Vagina (tissue), 2 donors: ENCODE measurements around the gene C10orf88. TPM values are rescaled to one million over a fixed set of nuclear protein-coding genes. Genes with fewer than 3 reads are reported as not detected.
A peak's percentile ranks its signal among the peaks of the same experiment; 100 is the strongest.

Experiments
- DNase-seq, 2 donors: peaks; one replicate each; pipeline ENCODE4 v3.0.0-alpha.2; 2017; ENCODE audit errors: extremely low spot score in 2 of 2
- H3K27ac ChIP-seq: fragments of 200-600 bp; sonication (generic); one replicate; pipeline ENCODE4 v1.5.1; 2019
- H3K27me3 ChIP-seq: fragments of 200-600 bp; sonication (generic); one replicate; pipeline ENCODE4 v1.5.1; 2019
- H3K36me3 ChIP-seq, 2 donors: fragments of 200-600 bp; sonication (generic); one replicate each; pipeline ENCODE4 v1.5.1; 2017 to 2019
- H3K4me1 ChIP-seq: fragments of 200-600 bp; sonication (generic); one replicate; pipeline ENCODE4 v1.5.1; 2019
- H3K4me3 ChIP-seq, 2 donors: fragments of 200-600 bp; sonication (generic); 1 replicate in 1 of 2; 2 replicates in 1 of 2; pipeline ENCODE4 v1.5.1; 2016 to 2019
- H3K9me3 ChIP-seq: fragments of 200-600 bp; sonication (generic); one replicate; pipeline ENCODE4 v1.5.1; 2019
- CTCF ChIP-seq, 3 experiments: fragments of 450-650 bp in 2 of 3; fragments of 200-600 bp in 1 of 3; sonication (generic) in 1 of 3; IDR thresholded peaks; one replicate each; pipeline ENCODE4 v1.5.1; 2017 to 2019; ENCODE audit warnings: antibody characterized with exemption in 3 of 3, mild to moderate bottlenecking in 2 of 3, moderate library complexity in 2 of 3
- POLR2A ChIP-seq, 2 donors: fragments of 450-650 bp; IDR thresholded peaks; one replicate each; pipeline ENCODE4 v1.6.1; 2017; ENCODE audit warnings: antibody characterized with exemption in 2 of 2, mild to moderate bottlenecking in 2 of 2, moderate library complexity in 2 of 2
- POLR2AphosphoS5 ChIP-seq, 2 donors: sonication (generic); formaldehyde crosslinking; IDR thresholded peaks; one replicate each; pipeline ENCODE4 v1.9.0; 2017; ENCODE audit warnings: antibody characterized with exemption in 2 of 2, mild to moderate bottlenecking in 2 of 2, low read depth in 1 of 2; ENCODE audit not compliant: insufficient read depth in 1 of 2
- intact Hi-C: fragments of 100-400 bp; cut with DNase I; formaldehyde crosslinking; loops from one replicate; pipeline ENCODE4 v1.15.1; 2023
- total RNA-seq: library from RNA; depleted of rRNA; stranded (reverse); fragments of >200 nt; gene quantifications from one replicate; pipeline ENCODE4 v1.2.3, GENCODE V29; 2016

C10orf88 gene
- total RNA-seq, 1 donor from 2014 or later = 5.6 TPM

- Histone ChIP-seq H3K36me3 (no peaks in the 10 kb centered on the region), H3K27me3 (no peaks in the 10 kb centered on the region), H3K4me3 (peak overlapping the region; percentile 57 to 76), H3K27ac (no peak overlapping the region), H3K4me1 (peaks cover 15% of the 10 kb centered on the region), H3K9me3 (no peaks in the 10 kb centered on the region)
- no peak for DNase-seq
- intact Hi-C loops = no loop called here
- TF ChIP-seq POLR2A (IDR thresholded peaks at IDR 0.05) (no peak), POLR2AphosphoS5 (IDR thresholded peaks at IDR 0.05; ENCODE audit: insufficient read depth in 1 of 2, low read depth in 1 of 2) (no peak), CTCF (IDR thresholded peaks at IDR 0.05) (no peak)
Observed at GRCh38 chr10:122981066-122981464, 27.0 kb upstream of the C10orf88 start.

GRCh38 chr10:122980209-122981065 is 26.4 kb upstream of the C10orf88 start, which contains the start of gene PSTK:
PSTK (plus strand) TSS chr10:122980401; CDS start chr10:122980480, 79 bp downstream.
- H3K27ac ChIP-seq = peak within 1 kb of the TSS; percentile 89
- no peak for TF ChIP-seq POLR2A (IDR thresholded peaks at IDR 0.05)
- TF ChIP-seq POLR2AphosphoS5 (IDR thresholded peaks at IDR 0.05; ENCODE audit: insufficient read depth in 1 of 2, low read depth in 1 of 2) = peak; percentile 87 to 89
- TF ChIP-seq CTCF (IDR thresholded peaks at IDR 0.05) = peak; percentile 79 to 93 (median 87)
- H3K4me3 ChIP-seq = peak within 1 kb of the TSS; percentile 57 to 76
- peak in 1 of 2 donors; percentile 91 for DNase-seq
- peaks cover 15% of the 10 kb centered on the region for H3K4me1 ChIP-seq
- H3K9me3 ChIP-seq = no peaks in the 10 kb centered on the region
- intact Hi-C loops = no loop called here
- no peaks in the 10 kb centered on the region for H3K36me3 ChIP-seq
- H3K27me3 ChIP-seq = no peaks in the 10 kb centered on the region

GRCh38 chr10:122974543-122975064 is 20.6 kb upstream of the C10orf88 start:
- intact Hi-C loops = no loop called here
- Histone ChIP-seq H3K27me3 (no peaks in the 10 kb centered on the region), H3K4me1 (peaks cover 4% of the 10 kb centered on the region), H3K27ac (no peak overlapping the region), H3K36me3 (no peaks in the 10 kb centered on the region), H3K4me3 (no peak overlapping the region), H3K9me3 (no peaks in the 10 kb centered on the region)
- TF ChIP-seq POLR2A (IDR thresholded peaks at IDR 0.05) (no peak), POLR2AphosphoS5 (IDR thresholded peaks at IDR 0.05; ENCODE audit: insufficient read depth in 1 of 2, low read depth in 1 of 2) (no peak), CTCF (IDR thresholded peaks at IDR 0.05) (no peak)
- no peak for DNase-seq

- no peak overlapping the region for H3K4me3 ChIP-seq
- H3K27ac ChIP-seq = no peak overlapping the region
- H3K36me3 ChIP-seq = no peaks in the 10 kb centered on the region
- H3K9me3 ChIP-seq = no peaks in the 10 kb centered on the region
- intact Hi-C loops = no loop called here
- no peak for TF ChIP-seq POLR2A (IDR thresholded peaks at IDR 0.05)
- no peak for TF ChIP-seq POLR2AphosphoS5 (IDR thresholded peaks at IDR 0.05; ENCODE audit: insufficient read depth in 1 of 2, low read depth in 1 of 2)
- TF ChIP-seq CTCF (IDR thresholded peaks at IDR 0.05) = no peak
- no peaks in the 10 kb centered on the region for H3K27me3 ChIP-seq
- H3K4me1 ChIP-seq = no peaks in the 10 kb centered on the region
- DNase-seq = no peak
Observed at GRCh38 chr10:122974023-122974422, 20.0 kb upstream of the C10orf88 start.

GRCh38 chr10:122968698-122969097 is 14.7 kb upstream of the C10orf88 start:
- peaks cover 2% of the 10 kb centered on the region for H3K9me3 ChIP-seq
- no peak for DNase-seq
- intact Hi-C loops = no loop called here
- H3K4me3 ChIP-seq = no peak overlapping the region
- TF ChIP-seq POLR2AphosphoS5 (IDR thresholded peaks at IDR 0.05; ENCODE audit: insufficient read depth in 1 of 2, low read depth in 1 of 2) = no peak
- TF ChIP-seq CTCF (IDR thresholded peaks at IDR 0.05) = no peak
- TF ChIP-seq POLR2A (IDR thresholded peaks at IDR 0.05) = no peak
- H3K36me3 ChIP-seq = no peaks in the 10 kb centered on the region
- no peaks in the 10 kb centered on the region for H3K4me1 ChIP-seq
- H3K27me3 ChIP-seq = no peaks in the 10 kb centered on the region
- H3K27ac ChIP-seq = no peak overlapping the region
